Measurements from ENCODE around the gene RNF40.
"Not testable (repeated sequence)": the region's sequence is repeated elsewhere in the genome, so short reads cannot be mapped to it uniquely, and the experiment has no call there.

Gene RNF40

GRCh38 chr16:30816769-30817168 lies 54.6 kb downstream of the RNF40 start:
- H3K36me3 ChIP-seq (ENCODE audit: insufficient read depth, low read length) = no peaks in the 10 kb centered on the region
- H3K9ac ChIP-seq (ENCODE audit: insufficient read length) = no peak overlapping the region
- TF ChIP-seq POLR2AphosphoS5 (IDR thresholded peaks at IDR 0.05; ENCODE audit: borderline replicate concordance, low read depth, low read length) (no peak), FOXP2 (optimal IDR thresholded peaks at IDR 0.05; ENCODE audit: control extremely low read depth, extremely low read length, insufficient read depth) (no peak), EZH2 (IDR thresholded peaks at IDR 0.05) (no peak)
- H3K27ac ChIP-seq = no peak overlapping the region
- no peak overlapping the region for H3K4me3 ChIP-seq
- no peak for DNase-seq (ENCODE audit: low read depth, low spot score)
- H3K9me3 ChIP-seq (ENCODE audit: low read depth, low read length) = no peaks in the 10 kb centered on the region

DNA sequence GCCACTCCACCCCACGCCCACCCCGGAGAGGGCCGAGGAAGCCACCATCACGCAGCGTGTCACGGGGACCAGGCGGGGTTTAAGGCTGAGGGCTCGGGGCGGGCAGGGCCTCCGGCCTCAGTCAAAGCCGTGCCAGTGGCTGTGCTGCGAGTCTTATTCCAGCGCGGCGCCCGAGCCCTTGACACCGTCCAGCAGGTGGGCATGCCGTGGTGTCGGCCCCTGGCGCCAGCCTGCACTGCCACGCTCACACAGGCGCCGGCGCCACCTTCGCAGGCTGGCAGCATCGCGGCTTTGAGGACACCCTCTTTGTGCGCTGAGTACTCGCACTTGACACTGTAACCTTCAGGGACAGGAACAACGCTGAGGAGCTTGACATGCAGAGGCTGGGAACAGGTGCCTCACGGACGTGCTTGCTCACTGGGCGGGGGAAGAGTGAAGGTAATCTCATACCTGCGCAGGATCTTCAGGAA lies 58.9 kb downstream of the RNF40 start:
- DNase-seq (ENCODE audit: low read depth, low spot score) = no peak
- TF ChIP-seq POLR2AphosphoS5 (IDR thresholded peaks at IDR 0.05; ENCODE audit: borderline replicate concordance, low read depth, low read length) = no peak
- TF ChIP-seq EZH2 (IDR thresholded peaks at IDR 0.05) = no peak
- TF ChIP-seq FOXP2 (optimal IDR thresholded peaks at IDR 0.05; ENCODE audit: control extremely low read depth, extremely low read length, insufficient read depth) = no peak
- no peaks in the 10 kb centered on the region for H3K36me3 ChIP-seq (ENCODE audit: insufficient read depth, low read length)

DNA sequence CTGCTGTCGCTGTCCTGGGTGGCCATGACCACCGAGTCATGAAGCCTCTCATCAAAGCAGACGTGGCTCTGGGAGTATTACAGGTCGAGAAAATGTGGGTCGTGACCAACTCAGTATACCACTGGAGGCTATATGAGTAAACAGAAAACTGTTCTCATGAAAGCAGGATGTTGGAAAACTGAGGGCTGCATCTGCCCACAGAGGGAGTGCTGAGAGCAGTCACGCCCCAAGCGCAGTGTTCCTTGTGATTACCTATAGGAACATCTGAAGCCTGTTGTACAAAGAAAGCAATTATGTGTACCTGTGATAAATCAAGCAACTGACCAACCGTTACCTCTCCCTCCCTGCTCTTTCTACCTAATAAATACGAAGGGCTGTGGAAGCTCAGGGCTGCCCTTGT lies 59.3 kb downstream of the RNF40 start:
- H3K36me3 ChIP-seq (ENCODE audit: insufficient read depth, low read length); H3K4me3 ChIP-seq; DNase-seq (ENCODE audit: low read depth, low spot score); H3K27ac ChIP-seq; H3K9ac ChIP-seq (ENCODE audit: insufficient read length); H3K9me3 ChIP-seq (ENCODE audit: low read depth, low read length): not testable (repeated sequence)

More for the DNA sequence above, 58.9 kb downstream of the RNF40 start:
- Histone ChIP-seq H3K9me3 (ENCODE audit: low read depth, low read length) (no peaks in the 10 kb centered on the region), H3K27ac (no peak overlapping the region), H3K9ac (ENCODE audit: insufficient read length) (no peak overlapping the region), H3K4me3 (no peak overlapping the region)

DNA sequence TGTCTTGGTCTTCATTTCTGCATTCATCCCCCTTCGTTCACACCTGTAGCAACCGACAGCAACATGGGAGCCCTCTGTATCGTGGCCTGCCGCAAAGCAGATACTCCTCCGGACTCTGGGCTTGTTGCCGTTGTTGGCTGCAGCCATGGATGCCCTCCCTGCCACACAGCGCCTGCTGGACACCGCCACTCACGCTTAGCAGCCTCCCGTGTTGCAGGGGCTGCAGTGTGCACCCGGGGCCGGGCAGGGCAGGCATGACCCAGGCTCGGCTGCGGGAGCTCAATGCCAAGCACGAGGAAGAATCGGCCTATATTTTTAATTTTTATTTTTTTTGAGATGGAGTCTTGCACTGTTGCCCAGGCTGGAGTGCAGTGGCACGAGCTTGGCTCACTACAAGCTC lies 59.8 kb downstream of the RNF40 start:
- no peak overlapping the region for H3K4me3 ChIP-seq
- no peaks in the 10 kb centered on the region for H3K36me3 ChIP-seq (ENCODE audit: insufficient read depth, low read length)
- H3K9ac ChIP-seq (ENCODE audit: insufficient read length) = no peak overlapping the region
- DNase-seq (ENCODE audit: low read depth, low spot score) = no peak
- no peak overlapping the region for H3K27ac ChIP-seq
- TF ChIP-seq POLR2AphosphoS5 (IDR thresholded peaks at IDR 0.05; ENCODE audit: borderline replicate concordance, low read depth, low read length) (no peak), EZH2 (IDR thresholded peaks at IDR 0.05) (no peak), FOXP2 (optimal IDR thresholded peaks at IDR 0.05; ENCODE audit: control extremely low read depth, extremely low read length, insufficient read depth) (no peak)
- no peaks in the 10 kb centered on the region for H3K9me3 ChIP-seq (ENCODE audit: low read depth, low read length)

All from SK-N-MC (cell line).